Liver (tissue), 3 donors: ENCODE measurements around the gene MYO6.

Source experiments
- CTCF ChIP-seq: fragments of 150-350 bp; IDR thresholded peaks from 2 replicates; pipeline ENCODE4 v1.5.1; 2017; ENCODE audit warnings: improper control_type of control experiment, low read depth, low read length; ENCODE audit not compliant: missing input control
- MAX ChIP-seq: IDR thresholded peaks from 2 replicates; pipeline ENCODE4 v1.6.1; 2016; ENCODE audit warnings: antibody characterized with exemption
- SP1 ChIP-seq: IDR thresholded peaks from 2 replicates; pipeline ENCODE4 v1.6.1; 2018; ENCODE audit warnings: antibody characterized with exemption, mild to moderate bottlenecking
- YY1 ChIP-seq: IDR thresholded peaks from 2 replicates; pipeline ENCODE4 v1.6.1; 2016; ENCODE audit warnings: antibody characterized with exemption, mild to moderate bottlenecking
- donor health status: healthy.
- donor health status: healthy.

GRCh38 chr6:75946146-75946831 is 197.2 kb downstream of the MYO6 start:
- no peak for TF ChIP-seq CTCF
- TF ChIP-seq YY1: no peak
- no peak for TF ChIP-seq MAX
- no peak for TF ChIP-seq SP1
